G401.6 (cell line): ENCODE measurements around the gene SPATA17.

Source experiments
- FAIRE-seq: peaks from 2 replicates; lab custom pipeline; 2012; peaks lifted over from hg19 to GRCh38; lab: Jason Lieb, UNC

SPATA17 gene

DNA sequence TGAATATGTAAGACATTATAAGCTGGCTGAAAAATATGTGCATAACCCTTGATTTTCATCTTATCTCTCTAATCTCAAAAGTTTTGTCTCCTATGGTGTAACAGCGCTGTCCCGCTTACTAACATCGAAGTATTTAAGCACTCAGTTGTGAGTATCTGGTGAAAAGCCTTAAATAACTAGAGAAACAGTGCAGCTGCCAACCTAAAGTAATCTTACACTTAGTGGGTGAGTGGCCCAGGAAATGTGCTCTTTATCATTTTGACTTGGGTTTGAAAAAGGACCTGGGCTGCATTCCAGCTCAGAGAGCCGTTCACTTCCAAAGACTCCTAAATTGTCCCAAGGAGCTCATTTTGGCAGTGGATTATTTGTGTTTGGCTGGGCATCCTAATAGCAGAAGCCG is 225.9 kb downstream of the SPATA17 start:
- no peak for FAIRE-seq

DNA sequence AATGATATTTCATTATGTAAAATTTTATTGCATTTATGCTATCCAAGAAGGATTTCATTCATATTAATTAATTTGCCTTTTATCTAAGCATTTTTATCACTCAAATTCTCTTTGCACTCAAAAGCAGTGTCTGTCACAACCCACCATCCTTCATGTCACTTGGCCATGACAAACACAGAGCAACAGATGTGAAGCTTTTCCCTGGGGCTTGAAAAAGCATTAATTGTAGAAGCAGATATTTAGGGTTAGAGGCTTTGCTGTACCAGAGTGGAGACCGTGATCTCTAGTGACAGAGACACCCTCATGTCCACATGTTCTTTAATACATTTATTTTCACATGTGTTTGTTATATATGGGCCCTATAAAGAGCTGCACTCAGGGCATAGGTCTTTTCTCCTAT is 230.5 kb downstream of the SPATA17 start:
- FAIRE-seq = no peak

DNA sequence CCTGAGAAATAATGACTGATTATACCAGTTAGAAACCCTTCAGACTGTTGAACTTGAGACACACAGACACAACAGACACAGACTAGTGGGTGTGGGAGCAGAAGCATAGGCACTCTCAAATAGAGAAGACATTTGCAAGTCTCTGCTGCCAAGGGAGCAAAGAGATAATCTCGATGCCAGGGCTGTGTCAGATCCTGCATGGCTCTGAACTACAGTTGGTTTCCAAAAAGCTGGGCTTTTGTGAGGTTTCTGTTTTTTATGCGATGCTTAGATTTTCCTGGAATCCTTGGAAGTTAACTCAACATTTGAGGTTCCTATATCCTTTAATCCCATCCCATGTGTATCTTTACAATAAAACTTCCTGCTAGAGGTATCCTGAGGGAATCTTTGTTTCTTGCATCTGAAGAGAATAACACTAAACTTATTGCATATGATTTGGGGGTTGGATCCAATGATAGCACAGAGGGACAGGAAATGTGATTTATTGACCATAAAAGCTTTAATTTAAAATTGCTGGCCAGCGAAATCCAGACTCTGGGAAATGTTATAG is 236.4 kb downstream of the SPATA17 start:
- FAIRE-seq = no peak

DNA sequence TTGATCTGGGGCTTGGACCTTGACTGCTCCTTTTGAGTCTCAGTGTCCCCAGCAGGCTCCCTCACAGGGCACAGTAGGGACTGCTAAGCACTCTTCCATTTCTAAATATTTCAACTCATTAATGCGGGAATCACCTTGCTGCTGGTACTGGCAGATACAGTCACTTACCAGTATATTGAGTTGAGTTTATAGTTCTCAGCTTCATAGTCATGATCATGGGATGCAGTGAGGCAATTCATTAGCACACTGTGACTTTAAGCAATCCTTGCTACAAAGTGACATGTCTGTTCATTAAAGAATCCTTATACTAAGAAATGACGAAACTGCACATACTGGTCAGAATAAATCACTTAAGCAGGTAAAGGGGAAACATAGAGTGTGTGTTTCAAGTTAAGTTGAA is 240.8 kb downstream of the SPATA17 start:
- no peak for FAIRE-seq

DNA sequence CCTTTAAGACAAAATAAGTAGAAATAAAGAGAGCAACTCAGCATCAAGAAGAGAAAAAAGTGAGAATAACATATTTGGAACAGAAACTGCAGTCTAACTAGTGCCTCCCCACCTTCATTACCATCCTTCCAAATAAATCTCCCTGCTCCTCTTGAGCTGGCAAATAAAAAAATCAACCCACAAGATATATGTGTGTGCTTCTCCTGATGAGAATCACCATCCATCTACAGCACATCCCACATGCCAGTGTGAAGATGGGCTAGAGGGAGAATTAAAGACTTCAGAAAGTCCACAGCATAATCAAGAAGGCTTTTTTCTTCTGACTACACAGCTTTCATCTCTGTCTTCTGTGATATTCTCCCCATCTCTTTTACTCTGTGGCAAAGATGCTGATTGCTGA is 244.1 kb downstream of the SPATA17 start:
- FAIRE-seq = no peak

DNA sequence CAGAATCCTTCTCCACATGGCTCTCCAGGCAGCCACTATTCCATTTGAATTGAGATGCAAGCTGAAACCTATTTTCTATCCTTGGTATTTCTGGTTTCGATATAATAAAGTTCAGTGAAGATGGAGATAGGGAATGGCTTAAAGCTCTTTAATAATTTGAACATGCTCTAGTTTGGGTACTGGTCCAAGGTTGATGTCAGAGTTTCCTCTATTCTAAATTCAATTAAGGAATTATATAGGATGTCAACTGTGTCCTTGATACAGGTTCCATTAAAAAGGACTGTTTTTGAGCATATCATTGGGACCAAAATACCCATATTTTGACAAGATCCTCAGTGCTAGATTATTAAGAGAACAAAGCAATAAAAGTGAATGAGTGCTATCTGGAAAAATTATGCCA is 245.3 kb downstream of the SPATA17 start:
- no peak for FAIRE-seq

DNA sequence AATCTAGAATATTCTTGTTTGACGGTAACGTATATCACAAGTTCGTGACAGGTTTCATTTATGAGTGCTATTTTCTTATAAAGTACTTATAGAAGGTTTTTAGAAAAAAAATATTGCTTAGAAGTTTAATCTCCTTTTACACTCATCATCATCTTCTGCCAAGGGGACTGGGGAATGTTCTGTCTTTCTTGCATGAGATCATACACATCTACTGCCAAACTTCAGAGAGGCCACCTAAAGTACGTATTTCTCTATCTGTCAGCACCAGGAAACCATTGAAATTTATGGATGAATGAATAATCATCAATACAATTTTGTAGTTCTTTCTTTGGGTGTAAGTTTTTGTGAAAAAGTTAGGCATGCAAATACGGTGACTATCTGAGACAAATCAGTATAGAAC is 245.8 kb downstream of the SPATA17 start:
- FAIRE-seq = no peak

DNA sequence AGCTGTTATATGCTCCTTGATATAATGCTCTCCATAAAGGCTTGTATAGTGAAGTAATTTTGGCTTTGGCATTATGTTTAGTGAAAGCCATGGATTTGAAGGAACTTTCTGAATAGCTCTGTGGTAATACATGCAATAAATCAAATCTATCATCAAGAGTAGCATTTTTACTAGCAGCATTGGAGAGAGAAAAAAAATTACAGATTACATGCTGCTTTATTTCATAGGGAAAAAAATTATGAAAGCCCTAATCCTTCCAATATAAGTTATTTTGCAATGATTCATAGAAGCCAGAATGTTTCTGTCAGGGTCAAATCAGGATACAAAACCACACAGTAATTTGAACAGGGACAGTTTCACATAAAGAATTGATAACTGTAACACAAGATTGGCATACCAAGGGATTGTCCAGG is 250.0 kb downstream of the SPATA17 start:
- FAIRE-seq = no peak

DNA sequence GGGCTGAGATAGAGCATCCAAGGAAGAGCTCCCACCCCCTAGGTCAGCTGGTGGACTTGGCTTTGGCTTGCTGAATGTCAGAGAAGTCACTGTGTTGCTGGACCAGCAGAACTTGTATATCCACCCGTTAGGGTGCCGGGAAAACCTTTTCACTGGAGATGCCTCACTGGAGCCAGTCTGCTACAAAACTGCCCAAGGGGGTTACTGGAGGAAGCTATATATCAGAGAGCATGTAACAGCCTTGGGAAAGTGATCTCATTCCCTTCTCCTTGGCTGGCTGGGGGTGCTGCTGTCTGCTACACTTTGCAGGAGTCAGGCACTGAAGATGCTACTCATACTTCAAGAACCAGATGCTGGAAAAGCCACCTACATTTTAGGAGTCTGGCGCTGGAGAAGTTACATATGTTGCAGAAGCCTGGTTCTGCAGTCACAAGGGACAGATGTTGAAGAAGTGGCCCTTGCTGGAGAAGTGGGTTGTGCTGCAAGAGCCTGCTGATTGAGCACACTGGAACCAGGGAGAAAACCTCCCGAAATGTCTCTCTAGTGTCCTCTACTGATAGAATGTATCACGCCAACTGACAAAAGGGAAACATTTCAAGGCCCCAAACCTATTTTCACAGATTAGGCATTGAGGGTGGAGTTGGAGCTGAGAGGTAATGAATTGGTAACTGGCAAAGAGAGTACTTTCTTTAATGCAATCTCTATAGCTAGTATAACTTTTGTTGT is 250.6 kb downstream of the SPATA17 start:
- FAIRE-seq = no peak

DNA sequence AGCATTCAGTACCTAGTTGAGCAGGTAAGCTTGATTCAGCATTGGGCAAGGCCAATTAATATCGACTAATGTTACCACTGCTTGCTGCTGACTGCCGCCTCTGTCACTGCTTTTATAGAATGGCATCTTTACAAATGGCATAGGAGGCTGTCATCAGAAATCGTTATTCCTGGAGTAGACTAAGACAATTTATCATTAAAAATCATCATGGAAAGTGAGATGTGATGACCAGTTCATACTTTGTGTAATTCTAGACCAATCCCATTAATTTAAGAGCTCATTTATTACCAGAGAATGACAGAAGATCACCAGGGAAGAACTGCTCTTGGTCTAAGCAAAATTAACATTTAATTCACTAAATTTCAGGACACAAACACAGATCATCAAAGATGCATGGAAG is 254.0 kb downstream of the SPATA17 start:
- FAIRE-seq = no peak

DNA sequence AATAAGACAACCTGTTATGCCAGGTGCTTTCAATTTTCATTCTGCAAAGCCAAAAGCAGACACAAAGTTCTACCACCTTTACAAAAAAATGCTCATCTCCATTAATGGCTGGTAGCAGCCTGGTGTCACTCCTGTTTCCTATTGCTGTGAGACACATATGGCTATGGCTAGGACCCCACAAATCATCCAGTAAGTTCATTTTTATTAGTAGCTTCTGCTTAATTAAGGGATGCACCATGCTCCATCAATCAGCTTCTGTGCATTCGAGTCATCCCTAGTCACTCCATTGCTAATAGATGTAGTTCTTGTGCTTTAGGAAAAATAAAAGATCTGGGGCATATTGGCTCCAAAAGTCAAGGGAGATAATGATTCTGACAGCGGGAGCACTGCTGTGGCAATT is 257.2 kb downstream of the SPATA17 start:
- no peak for FAIRE-seq

DNA sequence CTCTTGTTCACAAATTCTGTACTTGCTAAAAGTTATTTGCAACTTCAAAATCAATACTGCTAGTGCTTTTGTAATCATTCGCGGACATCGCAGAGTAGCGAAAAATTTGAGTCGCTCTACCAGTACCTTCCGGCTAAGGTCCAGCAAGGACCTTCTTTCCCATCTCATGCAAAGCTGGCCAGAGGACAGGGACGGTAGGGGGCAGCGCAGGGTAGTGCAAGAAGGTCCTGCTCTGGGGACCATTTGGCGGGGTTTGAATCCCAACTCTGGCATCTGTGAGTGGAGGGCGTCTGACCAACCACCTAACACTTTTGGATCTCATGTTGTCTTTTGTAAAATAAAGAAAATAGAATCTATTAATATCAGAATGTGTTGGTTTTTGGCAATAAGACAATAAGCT is 258.3 kb downstream of the SPATA17 start:
- no peak for FAIRE-seq

DNA sequence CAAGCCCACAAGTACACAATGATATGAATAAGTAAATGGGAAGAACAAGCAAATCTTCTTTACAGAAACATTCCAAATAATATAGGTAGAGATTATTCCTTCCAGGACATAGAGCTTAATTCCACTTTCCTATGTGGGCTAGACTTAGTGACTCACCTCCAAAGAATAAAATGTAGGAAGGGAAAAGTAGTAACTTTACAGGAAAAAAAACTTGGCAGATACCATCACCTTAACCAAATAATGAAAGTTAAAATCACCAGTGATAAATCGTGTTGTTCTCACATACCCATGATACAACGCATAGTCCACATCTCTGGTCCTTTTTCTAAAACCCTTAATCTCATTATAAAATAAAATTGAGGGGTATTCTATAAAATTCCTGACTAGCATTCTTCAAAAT is 260.8 kb downstream of the SPATA17 start:
- FAIRE-seq = no peak

DNA sequence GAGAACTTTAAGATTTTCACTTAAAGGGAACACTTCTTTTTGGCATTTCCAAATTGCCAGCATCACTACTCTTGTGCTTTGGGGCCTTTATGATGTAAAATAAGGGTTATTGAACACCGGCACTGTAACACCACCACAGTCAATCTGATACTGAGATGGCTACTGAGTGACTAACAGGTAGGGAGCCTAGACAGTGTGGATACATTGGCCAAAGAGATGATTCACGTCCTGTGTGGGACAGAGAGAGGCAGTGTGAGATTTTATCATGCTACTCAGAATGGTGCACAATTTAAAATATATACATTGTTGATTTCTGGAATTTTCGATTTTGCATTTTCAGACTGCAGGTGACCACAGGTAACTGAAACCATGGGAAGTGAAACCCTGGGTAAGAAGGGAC is 261.6 kb downstream of the SPATA17 start:
- FAIRE-seq = no peak

DNA sequence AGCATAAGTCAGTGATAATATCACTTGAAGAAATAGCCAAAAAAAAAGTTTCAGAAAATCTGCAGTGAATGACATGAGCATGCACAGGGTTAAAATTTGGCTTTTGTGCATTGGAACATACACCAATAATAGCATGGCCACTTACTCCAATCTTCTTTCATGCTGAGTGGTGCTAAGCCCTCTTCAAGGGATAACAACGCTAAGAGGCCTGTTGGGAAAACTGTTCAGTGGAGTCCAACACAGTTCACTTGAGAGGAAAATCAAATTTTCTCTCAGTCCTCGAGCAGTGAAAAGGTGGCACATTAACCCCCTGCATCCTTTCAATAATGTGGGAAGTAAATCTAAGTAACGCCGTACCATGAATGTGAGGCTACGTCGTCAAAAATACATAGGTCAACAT is 264.7 kb downstream of the SPATA17 start:
- FAIRE-seq = no peak

DNA sequence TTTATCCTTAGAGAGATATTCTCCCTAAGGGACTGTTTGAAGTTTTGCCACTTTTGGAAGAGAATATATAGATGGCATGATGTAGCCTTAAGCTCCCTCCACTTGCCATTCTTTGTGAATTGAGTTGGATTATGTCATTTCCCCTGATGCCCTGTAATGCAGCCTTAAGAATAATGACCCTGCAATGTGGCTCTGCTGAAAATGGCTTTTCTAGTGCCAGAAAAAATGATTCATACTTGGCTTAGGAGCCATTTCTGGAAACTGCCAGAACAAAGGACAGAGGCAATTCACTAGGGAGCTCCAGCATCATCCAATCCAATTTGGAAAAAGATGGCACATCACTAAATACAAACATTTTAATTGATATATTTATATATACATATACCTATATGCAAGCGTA is 265.3 kb downstream of the SPATA17 start:
- no peak for FAIRE-seq

DNA sequence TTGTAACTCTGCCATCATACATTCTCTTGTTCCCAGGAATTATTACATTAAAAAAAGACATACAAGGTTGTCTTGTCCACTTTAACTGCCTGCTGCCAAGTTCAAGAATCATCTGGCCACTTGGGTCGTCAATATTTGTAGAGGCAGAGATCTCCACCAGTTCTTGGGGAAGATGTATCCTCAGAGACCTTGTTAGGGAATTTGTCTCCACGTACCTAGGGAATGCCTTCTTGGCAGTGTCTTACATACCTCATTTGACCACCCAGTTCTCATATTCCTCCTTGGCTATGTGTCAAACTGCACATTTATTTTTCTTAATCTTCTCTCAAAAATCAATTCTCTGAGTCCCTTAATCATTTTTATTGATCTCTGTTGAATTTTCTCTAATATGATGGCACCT is 266.0 kb downstream of the SPATA17 start:
- no peak for FAIRE-seq

DNA sequence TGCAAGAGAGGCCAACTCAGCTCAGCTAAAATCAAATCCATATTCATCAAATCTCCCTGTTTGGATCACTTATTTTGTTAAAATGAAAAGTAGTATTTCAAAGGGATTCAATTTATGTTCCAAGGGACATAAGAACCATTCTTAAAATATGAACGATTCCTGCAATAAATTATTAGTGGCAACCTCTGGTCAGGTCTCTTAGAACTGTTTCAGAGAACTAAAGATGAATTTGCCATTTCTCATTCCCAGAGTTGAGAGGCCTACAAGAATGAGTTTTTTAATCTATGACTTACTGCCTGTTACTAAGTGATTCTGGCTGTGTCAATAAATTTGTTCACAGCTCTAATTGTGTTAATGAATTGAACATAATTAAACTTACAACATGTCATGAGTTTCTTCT is 268.5 kb downstream of the SPATA17 start:
- FAIRE-seq = no peak

DNA sequence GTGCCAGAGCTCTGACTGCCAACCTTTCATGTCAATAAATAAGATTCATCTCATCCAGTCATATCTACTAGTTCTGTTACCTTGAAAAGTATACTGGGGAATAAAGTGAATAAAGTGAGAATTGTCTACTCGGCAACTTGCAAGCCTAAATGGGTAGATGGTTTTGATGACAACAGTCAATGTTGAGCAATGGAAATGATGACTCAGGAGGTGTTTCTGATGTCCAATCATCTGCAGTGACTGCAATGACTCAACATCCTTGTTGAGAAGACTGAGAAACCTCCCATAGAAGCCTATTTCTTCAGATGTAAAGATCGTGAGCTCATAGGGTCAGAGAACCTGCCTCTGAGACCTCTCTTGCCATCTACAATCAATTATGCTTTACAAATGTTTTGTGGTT is 276.4 kb downstream of the SPATA17 start:
- no peak for FAIRE-seq

DNA sequence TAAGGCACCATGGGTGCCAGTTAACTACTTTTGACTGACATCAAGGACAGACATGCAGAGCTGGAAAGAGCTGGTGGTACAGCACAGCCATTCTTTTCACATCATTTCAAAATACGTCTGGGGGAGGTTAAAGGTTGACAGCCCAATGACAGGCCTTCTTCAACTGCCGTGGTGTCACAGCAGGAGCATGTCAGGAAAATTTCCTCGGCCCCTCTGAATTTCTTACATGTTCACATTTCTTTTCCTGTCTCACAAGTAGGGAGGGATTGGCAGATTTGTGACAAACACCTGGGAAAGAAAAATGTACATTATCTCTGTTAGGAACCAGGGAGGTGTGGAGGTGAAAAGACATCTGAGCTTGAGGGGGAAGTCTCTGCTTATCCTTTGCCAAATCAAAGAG is 279.1 kb downstream of the SPATA17 start:
- FAIRE-seq = no peak

DNA sequence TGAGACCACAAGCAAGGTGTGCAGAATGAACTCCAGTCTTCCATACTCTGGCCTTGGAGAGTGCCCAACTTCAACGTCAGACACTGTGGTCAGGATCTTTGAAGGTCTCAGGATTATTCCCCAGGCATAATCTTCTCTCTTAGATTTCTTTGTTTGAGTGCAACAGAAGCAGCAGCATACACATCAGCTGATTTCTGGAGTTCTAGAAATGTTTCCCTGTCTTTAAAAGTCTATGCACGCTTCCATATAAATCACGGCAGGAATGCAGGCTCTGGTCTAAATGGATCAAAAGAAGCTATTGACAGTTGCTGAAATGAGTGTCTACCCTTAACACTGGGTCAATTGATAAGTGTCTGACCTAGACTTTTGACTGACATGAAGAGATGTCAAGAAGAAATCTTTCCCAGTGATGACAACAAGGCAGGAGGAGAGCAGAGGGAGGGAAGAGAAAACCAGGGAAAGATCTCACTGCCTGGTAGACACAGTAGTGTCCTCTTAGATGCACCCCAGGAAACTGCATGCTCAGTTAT is 279.7 kb downstream of the SPATA17 start:
- no peak for FAIRE-seq

DNA sequence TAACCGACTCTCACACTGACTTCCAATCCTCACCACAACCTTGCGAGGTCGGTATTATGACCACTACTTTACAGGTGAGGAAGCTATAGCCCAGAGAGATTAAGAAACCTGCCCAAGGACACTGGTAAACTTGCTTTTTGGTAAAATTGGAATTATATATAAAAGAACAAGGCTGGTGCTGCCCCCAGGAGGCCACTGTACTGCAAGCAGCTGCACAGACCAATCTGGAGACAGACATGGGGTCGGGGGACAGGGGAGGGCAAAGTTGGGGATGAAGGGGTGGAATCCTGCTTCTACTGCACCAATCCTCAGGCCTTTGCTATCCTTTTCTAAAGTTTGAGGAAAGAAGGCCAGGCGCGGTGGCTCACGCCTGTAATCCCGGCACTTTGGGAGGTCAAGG is 280.8 kb downstream of the SPATA17 start:
- FAIRE-seq = no peak

DNA sequence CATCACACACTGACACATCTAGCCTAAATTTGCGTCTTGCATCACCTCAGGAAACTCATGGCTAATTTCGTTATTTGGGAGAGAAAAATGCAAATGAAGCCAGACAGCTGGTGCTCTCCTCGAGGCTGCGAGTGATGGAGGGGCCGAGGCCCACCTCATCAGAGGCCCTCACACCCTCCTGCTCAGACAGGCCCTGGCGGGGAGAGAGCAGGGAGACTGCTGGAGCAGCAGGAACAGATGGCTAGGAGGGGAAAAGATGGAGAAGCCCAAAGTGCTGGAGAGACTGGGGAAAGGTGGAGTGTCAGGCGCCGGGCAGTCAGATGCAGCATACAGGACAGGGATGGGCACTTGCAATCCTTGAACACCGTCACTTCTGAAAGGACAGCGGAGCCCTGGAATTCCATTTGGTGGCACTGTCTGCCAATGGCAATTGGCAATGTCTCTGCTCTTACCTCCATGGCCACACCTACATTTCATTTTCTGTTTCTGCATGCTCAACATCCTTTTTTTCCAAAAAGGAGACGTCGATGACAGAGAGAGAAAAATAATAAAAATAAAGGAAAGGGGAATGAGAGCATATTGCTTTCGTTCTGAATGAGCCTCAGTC is 286.2 kb downstream of the SPATA17 start:
- FAIRE-seq = no peak
